GM18858 (cell line): ENCODE results near the gene TAAR1.

Experiments used
- ATAC-seq: cut with Tn5 transposase; IDR thresholded peaks from one replicate; pipeline ENCODE4 v1.9.1; 2021; ENCODE audit not compliant: unreplicated experiment

The TAAR1 gene

DNA sequence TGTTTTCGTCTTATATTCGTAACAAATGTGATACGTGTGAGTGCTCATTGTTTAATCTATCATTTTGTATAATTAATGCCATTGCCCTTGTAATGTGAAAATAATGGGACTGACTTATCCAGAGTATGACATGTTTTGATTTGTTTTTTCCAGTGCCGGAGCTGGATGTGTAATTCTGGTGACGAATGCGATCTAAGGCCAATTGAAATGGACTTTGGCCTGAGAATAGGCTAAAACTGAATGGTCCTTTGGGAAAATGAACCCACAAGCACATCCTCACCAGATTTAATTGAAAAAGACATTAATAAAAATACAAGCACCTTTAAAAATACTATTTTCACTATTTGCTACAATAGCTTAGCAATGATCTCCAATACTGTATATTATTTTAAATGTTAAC, 62.8 kb downstream of the TAAR1 start:
- ATAC-seq = no peak
